HepG2 (cell line): ENCODE data around the gene TFB1M.

Experiments
- POLR2A ChIP-seq, 2 experiments: IDR thresholded peaks; 2 replicates each; pipeline ENCODE4 v1.6.1; 2011; ENCODE audit warnings: low read depth in 2 of 2, low read length in 2 of 2, mild to moderate bottlenecking in 1 of 2, moderate library complexity in 1 of 2; ENCODE audit not compliant: insufficient read depth in 1 of 2
- SIN3A ChIP-seq: IDR thresholded peaks from 2 replicates; pipeline ENCODE4 v1.6.1; 2011; ENCODE audit warnings: low read depth, mild to moderate bottlenecking, control low read depth, low read length, borderline replicate concordance

GRCh38 chr6:155221086-155221485 lies 93.2 kb downstream of the TFB1M start:
- TF ChIP-seq POLR2A (IDR thresholded peaks at IDR 0.05; ENCODE audit: insufficient read depth in 1 of 2, low read depth in 2 of 2, low read length in 2 of 2) (no peak), SIN3A (no peak)
